WTC11 (cell line): ENCODE results near the gene THSD4. TPM values are rescaled to one million over a fixed set of nuclear protein-coding genes. Genes with fewer than 3 reads are reported as not detected.

Experiments used
- ATAC-seq: fragments of 200-7000 bp; cut with Tn5 transposase; 2 replicates; pipeline ENCODE4 v1.10.0; 2021; ENCODE audit warnings: mild to moderate bottlenecking, moderate library complexity
- CTCF ChIA-PET: fragments of 300-600 bp; sonication (Branson Sonifier 250); formaldehyde crosslinking; loops from one replicate; lab custom pipeline; 2021; ENCODE audit warnings: antibody characterized with exemption; lab: Charles Lee
- POLR2A ChIA-PET: fragments of 350-600 bp; sonication (Branson Sonifier 250); formaldehyde crosslinking; loops from one replicate; lab custom pipeline; 2021; ENCODE audit warnings: antibody characterized with exemption; lab: Charles Lee
- DNase-seq: peaks from one replicate; pipeline ENCODE4 v3.0.0; 2021; ENCODE audit warnings: low spot score
- H3K27ac Mint-ChIP-seq: 2 replicates; pipeline ENCODE4 v1.8.0; 2021; ENCODE audit warnings: mixed read lengths
- H3K27me3 Mint-ChIP-seq: 2 replicates; pipeline ENCODE4 v1.8.0; 2021; ENCODE audit warnings: low read depth, mild to moderate bottlenecking, moderate library complexity, mixed read lengths
- H3K36me3 Mint-ChIP-seq: 2 replicates; pipeline ENCODE4 v1.8.0; 2021; ENCODE audit warnings: mixed read lengths
- H3K4me1 Mint-ChIP-seq: 2 replicates; pipeline ENCODE4 v1.8.0; 2022; ENCODE audit warnings: mixed read lengths
- H3K4me3 Mint-ChIP-seq: 2 replicates; pipeline ENCODE4 v1.8.0; 2021; ENCODE audit warnings: mild to moderate bottlenecking, moderate library complexity, mixed read lengths
- H3K9me3 Mint-ChIP-seq: 2 replicates; pipeline ENCODE4 v1.8.0; 2021; ENCODE audit warnings: mixed read lengths
- CREM ChIP-seq: sonication (generic); formaldehyde crosslinking; IDR thresholded peaks from 2 replicates; pipeline ENCODE4 v1.8.1; 2022; ENCODE audit warnings: mild to moderate bottlenecking, missing genetic modification reagents, moderate library complexity
- FOXP4 ChIP-seq: sonication (generic); formaldehyde crosslinking; IDR thresholded peaks from 2 replicates; pipeline ENCODE4 v1.8.0; 2022; ENCODE audit warnings: mild to moderate bottlenecking, missing genetic modification reagents
- GRHL2 ChIP-seq: fragments of 250-450 bp; sonication (Bioruptor Pico); IDR thresholded peaks from 2 replicates; pipeline ENCODE4 v1.8.0; 2022; ENCODE audit warnings: mild to moderate bottlenecking, moderate library complexity; ENCODE audit not compliant: insufficient replicate concordance, severe bottlenecking
- GTF2I ChIP-seq: fragments of 250-450 bp; sonication (Bioruptor Pico); conservative IDR thresholded peaks from 2 replicates; pipeline ENCODE4 v1.4.0; 2021; ENCODE audit warnings: mild to moderate bottlenecking
- JAZF1 ChIP-seq: fragments of 250-450 bp; sonication (Bioruptor Pico); IDR thresholded peaks from 2 replicates; pipeline ENCODE4 v1.9.0; 2021; ENCODE audit warnings: moderate library complexity, mild to moderate bottlenecking, inconsistent platforms
- NFYB ChIP-seq: sonication (generic); formaldehyde crosslinking; conservative IDR thresholded peaks from 2 replicates; pipeline ENCODE4 v1.8.0; 2022; ENCODE audit warnings: low read depth, missing genetic modification reagents
- PRRX2 ChIP-seq: fragments of 250-450 bp; sonication (Bioruptor Pico); IDR thresholded peaks from 2 replicates; pipeline ENCODE4 v1.8.0; 2021; ENCODE audit warnings: mild to moderate bottlenecking
- SMAD4 ChIP-seq: sonication (generic); formaldehyde crosslinking; IDR thresholded peaks from 2 replicates; pipeline ENCODE4 v1.8.0; 2022; ENCODE audit warnings: mild to moderate bottlenecking, missing genetic modification reagents
- SP1 ChIP-seq: sonication (generic); formaldehyde crosslinking; conservative IDR thresholded peaks from 2 replicates; pipeline ENCODE4 v1.8.1; 2022; ENCODE audit warnings: missing genetic modification reagents
- TCF7 ChIP-seq: sonication (generic); formaldehyde crosslinking; IDR thresholded peaks from 2 replicates; pipeline ENCODE4 v1.8.0; 2022; ENCODE audit warnings: mild to moderate bottlenecking, low read depth, missing genetic modification reagents, moderate library complexity
- ZNF232 ChIP-seq: sonication (generic); formaldehyde crosslinking; IDR thresholded peaks from 2 replicates; pipeline ENCODE4 v1.8.0; 2022; ENCODE audit warnings: mild to moderate bottlenecking, missing genetic modification reagents
- ZNF263 ChIP-seq: sonication (generic); formaldehyde crosslinking; IDR thresholded peaks from 2 replicates; pipeline ENCODE4 v1.8.1; 2022; ENCODE audit warnings: low read depth, mild to moderate bottlenecking, moderate library complexity, missing genetic modification reagents
- ZNF532 ChIP-seq: fragments of 250-450 bp; sonication (Bioruptor Pico); IDR thresholded peaks from 2 replicates; pipeline ENCODE4 v1.9.0; 2021; ENCODE audit warnings: mild to moderate bottlenecking, borderline replicate concordance
- total RNA-seq: library from RNA; stranded (reverse); gene quantifications from 3 replicates; pipeline ENCODE4 v1.2.3, GENCODE V29; 2021
- TF ChIP-seq, protein P1 (sequence below): sonication (generic); formaldehyde crosslinking; IDR thresholded peaks from 2 replicates; pipeline ENCODE4 v1.8.1; 2022; ENCODE audit warnings: mild to moderate bottlenecking, missing genetic modification reagents, moderate library complexity, borderline replicate concordance

THSD4 gene
- total RNA-seq, 1 experiment from 2014 or later, result 7.8 TPM

- TF ChIP-seq ZNF532 (CRISPR knock-in tag) (no peak), GRHL2 (CRISPR knock-in tag) (no peak)
These were observed 274.8 kb downstream of the THSD4 start (continued) for GRCh38 chr15:71390096-71390495.

DNA sequence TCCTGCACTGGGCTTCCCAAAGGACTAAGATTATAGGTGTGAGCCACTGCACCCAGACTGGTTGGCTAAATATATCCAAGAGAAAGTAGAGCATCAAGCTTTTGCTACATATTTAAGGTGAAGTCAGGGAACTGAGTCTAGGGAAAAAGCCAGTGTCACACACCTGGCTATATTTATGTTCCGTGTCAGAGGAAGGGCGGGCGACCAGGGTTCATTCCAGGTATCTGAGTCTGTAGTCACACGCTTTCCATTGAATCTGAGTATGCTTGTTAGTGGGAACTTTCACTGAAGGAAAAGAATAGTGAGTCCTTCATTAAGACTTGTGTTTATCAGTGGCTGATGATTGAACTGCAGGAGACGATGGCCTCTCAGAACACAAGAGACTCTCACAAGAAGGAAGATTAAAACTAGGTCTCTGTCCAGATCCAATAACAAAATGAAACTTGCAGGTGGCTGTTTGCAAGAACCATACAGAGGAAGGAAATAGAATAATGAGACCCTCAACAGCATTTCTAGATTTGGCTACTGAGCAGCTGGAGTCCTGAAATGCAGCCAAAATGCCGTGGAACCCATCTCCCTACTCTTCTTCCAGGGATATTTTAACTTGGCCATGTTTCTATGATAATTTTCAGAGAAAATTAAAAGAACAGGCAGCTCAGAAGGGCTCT is 276.3 kb downstream of the THSD4 start:
- Mint-ChIP-seq H3K4me3 (no peak overlapping the region), H3K9me3 (peaks cover 5% of the 10 kb centered on the region), H3K36me3 (peaks cover 5% of the 10 kb centered on the region), H3K4me1 (peaks cover 58% of the 10 kb centered on the region), H3K27me3 (peaks cover 12% of the 10 kb centered on the region), H3K27ac (no peak overlapping the region)
- DNase-seq (no peak), ATAC-seq (no peak)
- TF ChIP-seq NFYB (CRISPR knock-in tag), result no peak
- no peak for TF ChIP-seq ZNF263 (CRISPR knock-in tag)
- TF ChIP-seq ZNF232 (CRISPR knock-in tag), result no peak
- TF ChIP-seq SMAD4, result no peak
- no peak for TF ChIP-seq CREM (CRISPR knock-in tag)
- POLR2A ChIA-PET, result no interaction called here
- CTCF ChIA-PET, result interaction anchor here (0.6 to 2.7 kb wide), 2 partner anchors 49 to 271 kb away, joined by 3 to 7 read pairs; no protein-coding TSS in a partner anchor

DNA sequence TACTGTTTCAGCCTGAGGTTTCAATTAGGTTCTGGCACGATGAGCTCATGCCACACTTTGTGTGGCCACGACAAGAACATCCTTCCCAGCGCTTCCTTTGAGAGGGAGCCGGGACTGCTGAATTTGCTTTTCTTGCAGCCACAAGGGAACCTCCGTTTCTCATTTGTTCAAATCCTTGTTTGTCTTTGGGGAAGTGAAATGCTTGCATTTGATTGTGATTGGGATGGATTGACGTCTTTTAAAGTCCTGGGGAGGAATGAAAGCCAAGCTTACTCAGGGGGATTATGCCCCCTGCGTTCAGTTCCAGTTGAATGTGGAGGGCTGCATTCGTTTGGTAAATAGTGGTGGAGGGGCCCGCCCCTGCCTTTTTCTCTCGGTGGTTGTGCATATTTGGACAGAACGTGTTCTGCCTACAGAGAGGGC is 277.6 kb downstream of the THSD4 start:
- CTCF ChIA-PET, result no interaction called here
- TF ChIP-seq FOXP4 (CRISPR knock-in tag) (no peak), CREM (CRISPR knock-in tag) (0 out of 2 replicates have a peak, but pooled peaks have one; percentile 35)
- ATAC-seq (peak; percentile 25; the same call in 1 of the 2 replicates), DNase-seq (no peak)
- POLR2A ChIA-PET, result no interaction called here
- Mint-ChIP-seq H3K36me3 (peaks cover 5% of the 10 kb centered on the region), H3K4me1 (peaks cover 47% of the 10 kb centered on the region), H3K9me3 (peaks cover 5% of the 10 kb centered on the region), H3K27ac (0 out of 2 replicates have a peak overlapping the region, but pooled peaks have one; percentile 10), H3K27me3 (peaks cover 12% of the 10 kb centered on the region), H3K4me3 (no peak overlapping the region)

DNA sequence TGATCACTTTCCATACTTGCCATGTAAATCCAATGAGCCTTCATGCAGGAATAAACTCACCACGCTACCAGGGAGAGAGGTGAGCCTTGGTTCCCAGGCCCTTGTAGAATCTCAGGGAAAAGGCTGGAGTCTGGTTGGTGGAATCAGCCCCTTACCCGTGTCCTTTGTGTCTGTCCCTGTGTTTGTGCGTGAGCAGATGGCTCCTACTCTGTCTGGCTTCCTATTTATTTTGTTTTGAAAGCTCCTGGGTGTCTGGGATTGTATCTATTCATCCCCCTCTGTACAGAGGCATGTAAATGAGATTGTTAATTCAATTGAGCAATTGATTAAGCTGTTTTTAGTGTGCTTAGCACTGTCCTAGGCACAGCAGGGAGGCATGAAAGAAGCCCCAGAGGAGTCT is 278.1 kb downstream of the THSD4 start:
- no peak overlapping the region for H3K4me3 Mint-ChIP-seq
- peaks cover 5% of the 10 kb centered on the region for H3K9me3 Mint-ChIP-seq
- ChIA-PET POLR2A (no interaction called here), CTCF (no interaction called here)
- H3K27me3 Mint-ChIP-seq, result peaks cover 12% of the 10 kb centered on the region
- no peak overlapping the region for H3K27ac Mint-ChIP-seq
- DNase-seq (no peak), ATAC-seq (peak; percentile 50)
- TF ChIP-seq, protein P1, sequence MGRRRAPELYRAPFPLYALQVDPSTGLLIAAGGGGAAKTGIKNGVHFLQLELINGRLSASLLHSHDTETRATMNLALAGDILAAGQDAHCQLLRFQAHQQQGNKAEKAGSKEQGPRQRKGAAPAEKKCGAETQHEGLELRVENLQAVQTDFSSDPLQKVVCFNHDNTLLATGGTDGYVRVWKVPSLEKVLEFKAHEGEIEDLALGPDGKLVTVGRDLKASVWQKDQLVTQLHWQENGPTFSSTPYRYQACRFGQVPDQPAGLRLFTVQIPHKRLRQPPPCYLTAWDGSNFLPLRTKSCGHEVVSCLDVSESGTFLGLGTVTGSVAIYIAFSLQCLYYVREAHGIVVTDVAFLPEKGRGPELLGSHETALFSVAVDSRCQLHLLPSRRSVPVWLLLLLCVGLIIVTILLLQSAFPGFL, result no peak
- no peak for TF ChIP-seq ZNF263 (CRISPR knock-in tag)
- no peak for TF ChIP-seq TCF7 (CRISPR knock-in tag)
- TF ChIP-seq JAZF1, result no peak
- no peak for TF ChIP-seq PRRX2 (CRISPR knock-in tag)
- no peak for TF ChIP-seq SP1 (CRISPR knock-in tag)
- no peak for TF ChIP-seq GTF2I (CRISPR knock-in tag)
- H3K4me1 Mint-ChIP-seq, result peaks cover 42% of the 10 kb centered on the region
- peaks cover 5% of the 10 kb centered on the region for H3K36me3 Mint-ChIP-seq
